A549 (cell line): ENCODE measurements around the gene SUGP1. TPM values are rescaled to one million over a fixed set of nuclear protein-coding genes. Genes with fewer than 3 reads are reported as not detected.

Experiments used
- ATAC-seq, 2 experiments: fragments of 200-7000 bp in 1 of 2; fragments of >200 bp in 1 of 2; cut with Nextera tagmentation in 1 of 2; cut with Tn5 transposase in 1 of 2; 3 replicates each; pipeline versions ENCODE4 v1.8.0 to v1.9.1; 2018 to 2020; ENCODE audit warnings: mild to moderate bottlenecking in 1 of 2, moderate library complexity in 1 of 2
- CTCF ChIA-PET: fragments of 300-600 bp; sonication (Branson Sonifier 250); formaldehyde crosslinking; extraction: SDS; loops from one replicate; lab custom pipeline; 2021; ENCODE audit warnings: antibody characterized with exemption, inconsistent platforms; lab: Yijun Ruan, JAX
- POLR2A ChIA-PET: fragments of 350-600 bp; formaldehyde crosslinking; extraction: SDS; loops from one replicate; lab custom pipeline; 2021; ENCODE audit warnings: antibody characterized with exemption, inconsistent platforms; lab: Yijun Ruan, JAX
- DNase-seq, 2 experiments: peaks; one replicate each; pipeline versions ENCODE4 v3.0.0 to v3.0.0-alpha.2; 2011 to 2016; ENCODE audit warnings: low read depth in 1 of 2, low spot score in 1 of 2
- FAIRE-seq: peaks from 2 replicates; lab custom pipeline; 2011; peaks lifted over from hg19 to GRCh38; lab: Jason Lieb, UNC
- H3K27ac ChIP-seq, 2 experiments: fragments of >200 bp; sonication (Bioruptor Twin); formaldehyde crosslinking; 3 replicates each; pipeline ENCODE4 v1.5.1; 2016 to 2017
- H3K4me1 ChIP-seq: fragments of >200 bp; sonication (Bioruptor Twin); formaldehyde crosslinking; 3 replicates; pipeline ENCODE4 v1.6.1; 2016
- H3K4me2 ChIP-seq: fragments of >200 bp; sonication (Bioruptor Twin); formaldehyde crosslinking; 3 replicates; pipeline ENCODE4 v1.6.1; 2016
- H3K4me3 ChIP-seq: fragments of >200 bp; sonication (Bioruptor Twin); formaldehyde crosslinking; 3 replicates; pipeline ENCODE4 v1.5.1; 2016
- H3K9me3 ChIP-seq: fragments of >200 bp; sonication (Bioruptor Twin); formaldehyde crosslinking; 3 replicates; pipeline ENCODE4 v1.6.1; 2016
- ATOH8 ChIP-seq: fragments of 250-450 bp; sonication (Bioruptor Pico); IDR thresholded peaks from 2 replicates; pipeline ENCODE4 v1.5.0; 2020; ENCODE audit warnings: low read depth, mild to moderate bottlenecking, moderate library complexity
- BHLHE40 ChIP-seq: IDR thresholded peaks from 2 replicates; pipeline ENCODE4 v1.6.1; 2012; ENCODE audit warnings: low read depth, low read length, inconsistent platforms
- CBX2 ChIP-seq: fragments of 200-600 bp; sonication (generic); IDR thresholded peaks from 2 replicates; pipeline ENCODE4 v1.6.1; 2016; ENCODE audit warnings: low read depth, mild to moderate bottlenecking, borderline replicate concordance
- CBX8 ChIP-seq: fragments of 200-600 bp; sonication (generic); IDR thresholded peaks from 2 replicates; pipeline ENCODE4 v1.6.1; 2016
- EHF ChIP-seq: fragments of 250-450 bp; sonication (Bioruptor Pico); IDR thresholded peaks from 2 replicates; pipeline ENCODE4 v1.5.0; 2020; ENCODE audit warnings: mild to moderate bottlenecking
- EP300 ChIP-seq, 2 experiments: fragments of >200 bp; sonication (Bioruptor Twin); formaldehyde crosslinking; IDR thresholded peaks; 2 replicates in 1 of 2; 3 replicates in 1 of 2; pipeline ENCODE4 v1.6.1; 2016 to 2017
- ESRRA ChIP-seq: fragments of 150-350 bp; IDR thresholded peaks from 2 replicates; pipeline ENCODE4 v1.6.1; 2014; ENCODE audit warnings: mild to moderate bottlenecking, low read length, borderline replicate concordance
- FOSB ChIP-seq: fragments of 250-450 bp; sonication (Bioruptor Pico); IDR thresholded peaks from 2 replicates; pipeline ENCODE4 v1.5.0; 2020; ENCODE audit warnings: mild to moderate bottlenecking, moderate library complexity
- FOSL2 ChIP-seq, 2 experiments: fragments of 450-650 bp in 1 of 2; fragments of >200 bp in 1 of 2; sonication (Bioruptor Twin) in 1 of 2; formaldehyde crosslinking; IDR thresholded peaks; 2 replicates each; pipeline versions ENCODE4 v1.5.0 to v1.6.1; 2016 to 2020; ENCODE audit warnings: mild to moderate bottlenecking in 1 of 2, moderate library complexity in 1 of 2
- FOXS1 ChIP-seq: fragments of 250-450 bp; sonication (Bioruptor Pico); IDR thresholded peaks from 2 replicates; pipeline ENCODE4 v1.5.0; 2020; ENCODE audit warnings: mild to moderate bottlenecking, moderate library complexity
- HEYL ChIP-seq: fragments of 250-450 bp; sonication (Bioruptor Pico); IDR thresholded peaks from 2 replicates; pipeline ENCODE4 v1.8.0; 2021; ENCODE audit warnings: mild to moderate bottlenecking, moderate library complexity
- HMGXB4 ChIP-seq: fragments of 250-450 bp; sonication (Bioruptor Pico); IDR thresholded peaks from 2 replicates; pipeline ENCODE4 v1.5.0; 2021; ENCODE audit warnings: mild to moderate bottlenecking, moderate library complexity, borderline replicate concordance
- HOXA7 ChIP-seq: fragments of 250-450 bp; sonication (Bioruptor Pico); IDR thresholded peaks from 2 replicates; pipeline ENCODE4 v1.5.0; 2020; ENCODE audit warnings: mild to moderate bottlenecking, moderate library complexity
- HOXB13 ChIP-seq: fragments of 250-450 bp; sonication (Bioruptor Pico); IDR thresholded peaks from 2 replicates; pipeline ENCODE4 v1.5.0; 2020; ENCODE audit warnings: low read depth, mild to moderate bottlenecking, moderate library complexity
- HOXB5 ChIP-seq: fragments of 250-450 bp; sonication (Bioruptor Pico); IDR thresholded peaks from 2 replicates; pipeline ENCODE4 v1.5.0; 2020; ENCODE audit warnings: mild to moderate bottlenecking, moderate library complexity
- JUNB ChIP-seq: fragments of >200 bp; sonication (Bioruptor Twin); formaldehyde crosslinking; IDR thresholded peaks from 2 replicates; pipeline ENCODE4 v1.6.1; 2016
- KDM1A ChIP-seq: fragments of 200-600 bp; sonication (generic); IDR thresholded peaks from 2 replicates; pipeline ENCODE4 v1.6.1; 2016; ENCODE audit warnings: low read depth, mild to moderate bottlenecking
- MAX ChIP-seq: IDR thresholded peaks from 2 replicates; pipeline ENCODE4 v1.6.1; 2012
- MYC ChIP-seq: IDR thresholded peaks from 2 replicates; pipeline ENCODE4 v1.6.1; 2012; ENCODE audit warnings: mild to moderate bottlenecking, inconsistent platforms, low read length, improper control_type of control experiment, borderline replicate concordance
- NFE2L2 ChIP-seq: fragments of 150-350 bp; conservative IDR thresholded peaks from 2 replicates; pipeline ENCODE4 v1.6.1; 2014; ENCODE audit warnings: low read length
- NR3C1 ChIP-seq: fragments of >200 bp; sonication (Bioruptor Twin); formaldehyde crosslinking; IDR thresholded peaks from 3 replicates; pipeline ENCODE4 v1.6.1; 2017
- POLR2A ChIP-seq: IDR thresholded peaks from 2 replicates; pipeline ENCODE4 v1.6.1; 2012; ENCODE audit warnings: mild to moderate bottlenecking, low read length
- RAD21 ChIP-seq, 2 experiments: fragments of >200 bp in 1 of 2; sonication (Bioruptor Twin) in 1 of 2; formaldehyde crosslinking in 1 of 2; IDR thresholded peaks in 1 of 2; conservative IDR thresholded peaks in 1 of 2; 2 replicates in 1 of 2; 3 replicates in 1 of 2; pipeline ENCODE4 v1.6.1; 2012 to 2018; ENCODE audit warnings: inconsistent platforms in 1 of 2
- RARB ChIP-seq: fragments of 250-450 bp; sonication (Bioruptor Pico); IDR thresholded peaks from 2 replicates; pipeline ENCODE4 v1.8.0; 2021; ENCODE audit warnings: mild to moderate bottlenecking, moderate library complexity
- RCOR1 ChIP-seq: fragments of 150-350 bp; IDR thresholded peaks from 2 replicates; pipeline ENCODE4 v1.6.1; 2014; ENCODE audit warnings: antibody characterized with exemption, low read length, low read depth
- RFX5 ChIP-seq: fragments of 450-650 bp; IDR thresholded peaks from 2 replicates; pipeline ENCODE4 v1.7.1; 2014; ENCODE audit warnings: antibody characterized with exemption, mild to moderate bottlenecking, moderate library complexity
- TP53 ChIP-seq: fragments of 250-450 bp; sonication (Bioruptor Pico); IDR thresholded peaks from 2 replicates; pipeline ENCODE4 v1.5.0; 2021; ENCODE audit warnings: mild to moderate bottlenecking, moderate library complexity
- ZSCAN20 ChIP-seq: fragments of 250-450 bp; sonication (Bioruptor Pico); IDR thresholded peaks from 2 replicates; pipeline ENCODE4 v1.8.0; 2022; ENCODE audit warnings: mild to moderate bottlenecking, moderate library complexity
- WGBS: methylation state at CpG from one replicate; pipeline ENCODE4 v1.1.6; 2017; ENCODE audit errors: missing lambda C conversion rate; 5-methylcytosine and 5-hydroxymethylcytosine counted together
- polyA plus RNA-seq, 4 experiments: library from polyadenylated mRNA; depleted of rRNA in 3 of 4; stranded (reverse); fragments of >200 nt; fragmentation: RNase III in 1 of 4; extraction: RNeasy Plus Mini Kit Qiagen cat#74134 plus additional on column Dnase treatment in 1 of 4; gene quantifications; 2 replicates in 3 of 4; 3 replicates in 1 of 4; pipeline ENCODE4 v1.2.3, GENCODE V29; 2011 to 2017
- TF ChIP-seq, protein P1 (sequence below): fragments of >200 bp; sonication (Bioruptor Twin); formaldehyde crosslinking; IDR thresholded peaks from 3 replicates; pipeline ENCODE4 v1.5.1; 2016

The SUGP1 gene
- polyA plus RNA-seq, 2 of the 4 experiments (the other 2 are of a cell fraction): 21.9 to 30.0 TPM

GRCh38 chr19:19305066-19305465, 15.2 kb downstream of the SUGP1 start:
- Histone ChIP-seq H3K4me1 (no peaks in the 10 kb centered on the region), H3K4me2 (no peak overlapping the region), H3K4me3 (no peak overlapping the region), H3K9me3 (no peaks in the 10 kb centered on the region), H3K27ac (no peak overlapping the region)
- FAIRE-seq (no peak), DNase-seq (no peak), ATAC-seq (no peak)
- ChIA-PET CTCF (interaction anchor here (0.8 kb wide), 1 partner anchor 38 kb away, joined by 3 read pairs; no protein-coding TSS in a partner anchor), POLR2A (no interaction called here)
- 83% methylated on average over 5 of the region's 10 CpGs for WGBS
- TF ChIP-seq RFX5 (no peak), FOSB (CRISPR knock-in tag) (no peak), EP300 (IDR thresholded peaks at IDR 0.05) (no peak), BHLHE40 (no peak), RAD21 (conservative IDR thresholded peaks at IDR 0.05 in 1 of 2, IDR thresholded peaks at IDR 0.05 in 1 of 2) (no peak), HOXB5 (CRISPR knock-in tag) (no peak), HOXA7 (CRISPR knock-in tag) (no peak), MYC (no peak), RARB (CRISPR knock-in tag) (no peak), CBX2 (no peak), FOXS1 (CRISPR knock-in tag) (no peak), ATOH8 (CRISPR knock-in tag) (no peak), HOXB13 (CRISPR knock-in tag) (no peak), TP53 (CRISPR knock-in tag) (no peak), HMGXB4 (CRISPR knock-in tag) (no peak)

DNA sequence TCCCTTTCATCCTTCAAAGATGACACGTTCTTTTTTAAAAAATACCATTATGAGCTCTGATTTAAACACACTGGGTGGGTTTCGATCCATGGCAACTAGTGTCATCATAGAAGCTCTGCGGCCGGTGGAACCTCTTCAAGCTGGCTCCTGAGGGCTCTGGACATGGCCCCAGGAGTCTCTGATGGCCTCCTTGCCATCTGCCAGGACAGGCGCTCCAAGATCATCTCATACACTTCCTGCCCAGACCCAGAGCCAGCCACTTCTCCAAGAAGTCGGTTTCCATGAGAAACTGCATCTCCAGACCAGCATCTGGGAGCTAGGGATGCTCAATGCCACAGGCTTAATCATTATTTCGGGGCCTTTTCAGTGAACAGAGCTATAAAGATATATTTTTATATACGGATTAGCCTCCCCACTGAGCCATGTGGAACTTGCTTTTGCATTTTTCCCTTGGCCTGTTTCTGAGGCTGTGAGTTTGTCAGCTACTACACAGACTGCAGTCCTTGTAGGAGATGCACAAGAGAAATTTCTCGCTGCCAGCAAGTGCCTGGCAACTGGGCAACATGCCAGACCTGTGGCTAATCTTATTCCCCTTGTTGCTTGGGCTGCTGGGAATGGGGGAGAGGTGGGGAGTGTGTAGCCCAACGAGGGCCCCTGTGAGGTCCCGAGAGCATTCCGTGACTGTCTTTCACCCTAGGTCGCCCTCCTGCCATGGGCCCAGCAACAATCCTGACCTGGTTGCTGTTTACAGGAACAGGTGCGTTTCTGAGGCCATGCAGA, 15.9 kb downstream of the SUGP1 start:
- CTCF ChIA-PET: interaction anchor here (1.0 to 2.3 kb wide), 2 partner anchors 39 to 158 kb away, joined by 4 to 7 read pairs; no protein-coding TSS in a partner anchor
- H3K4me3 ChIP-seq: no peak overlapping the region
- TF ChIP-seq HOXB5 (CRISPR knock-in tag): no peak
- no peak for TF ChIP-seq EP300 (IDR thresholded peaks at IDR 0.05)
- no peak for TF ChIP-seq FOXS1 (CRISPR knock-in tag)
- TF ChIP-seq NR3C1: no peak
- TF ChIP-seq, all 56 proteins: peak for 0
- no peak for FAIRE-seq
- DNase-seq: no peak
- no peak overlapping the region for H3K4me2 ChIP-seq
- no peaks in the 10 kb centered on the region for H3K9me3 ChIP-seq
- ATAC-seq: no peak
- WGBS: 91% methylated on average over 7 of the region's 14 CpGs
- POLR2A ChIA-PET: no interaction called here
- no peak overlapping the region for H3K27ac ChIP-seq
- no peaks in the 10 kb centered on the region for H3K4me1 ChIP-seq

DNA sequence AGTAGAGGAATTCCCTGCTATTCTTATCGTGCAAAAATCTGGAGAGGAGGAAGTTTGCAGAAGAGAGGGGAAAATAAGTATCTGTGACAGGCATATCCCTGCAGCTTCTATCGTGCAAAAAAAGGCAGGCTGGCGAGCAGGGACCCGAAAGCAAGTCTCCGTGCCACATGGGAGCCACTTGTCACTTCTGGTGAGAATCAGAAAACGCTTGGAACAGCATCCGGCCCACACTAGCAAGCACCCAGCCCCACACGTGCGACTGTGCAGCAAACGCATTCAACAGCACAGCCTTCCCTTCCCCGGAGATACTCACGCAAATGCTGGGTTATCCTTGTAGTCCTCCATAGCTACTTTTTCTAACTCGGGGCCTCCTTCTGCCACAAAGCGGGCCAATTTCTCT, 16.9 kb downstream of the SUGP1 start:
- Histone ChIP-seq H3K27ac (no peak overlapping the region), H3K4me1 (no peaks in the 10 kb centered on the region), H3K9me3 (no peaks in the 10 kb centered on the region), H3K4me2 (no peak overlapping the region), H3K4me3 (no peak overlapping the region)
- WGBS: 92% methylated on average over 14 of the region's 14 CpGs
- TF ChIP-seq MAX (no peak), ESRRA (no peak), POLR2A (no peak), ZSCAN20 (CRISPR knock-in tag) (no peak), CBX8 (no peak), HEYL (no peak), JUNB (no peak), FOSB (CRISPR knock-in tag) (no peak), HOXB5 (CRISPR knock-in tag) (no peak), NFE2L2 (no peak), EHF (CRISPR knock-in tag) (no peak), KDM1A (no peak), CBX2 (no peak), FOSL2 (IDR thresholded peaks at IDR 0.05) (no peak), FOSL2 (CRISPR knock-in tag; IDR thresholded peaks at IDR 0.05) (no peak), RCOR1 (no peak)
- TF ChIP-seq, protein P1, sequence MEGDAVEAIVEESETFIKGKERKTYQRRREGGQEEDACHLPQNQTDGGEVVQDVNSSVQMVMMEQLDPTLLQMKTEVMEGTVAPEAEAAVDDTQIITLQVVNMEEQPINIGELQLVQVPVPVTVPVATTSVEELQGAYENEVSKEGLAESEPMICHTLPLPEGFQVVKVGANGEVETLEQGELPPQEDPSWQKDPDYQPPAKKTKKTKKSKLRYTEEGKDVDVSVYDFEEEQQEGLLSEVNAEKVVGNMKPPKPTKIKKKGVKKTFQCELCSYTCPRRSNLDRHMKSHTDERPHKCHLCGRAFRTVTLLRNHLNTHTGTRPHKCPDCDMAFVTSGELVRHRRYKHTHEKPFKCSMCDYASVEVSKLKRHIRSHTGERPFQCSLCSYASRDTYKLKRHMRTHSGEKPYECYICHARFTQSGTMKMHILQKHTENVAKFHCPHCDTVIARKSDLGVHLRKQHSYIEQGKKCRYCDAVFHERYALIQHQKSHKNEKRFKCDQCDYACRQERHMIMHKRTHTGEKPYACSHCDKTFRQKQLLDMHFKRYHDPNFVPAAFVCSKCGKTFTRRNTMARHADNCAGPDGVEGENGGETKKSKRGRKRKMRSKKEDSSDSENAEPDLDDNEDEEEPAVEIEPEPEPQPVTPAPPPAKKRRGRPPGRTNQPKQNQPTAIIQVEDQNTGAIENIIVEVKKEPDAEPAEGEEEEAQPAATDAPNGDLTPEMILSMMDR: no peak
- ATAC-seq (no peak), FAIRE-seq (no peak), DNase-seq (no peak)
- CTCF ChIA-PET: interaction anchor here (0.6 to 2.3 kb wide), 2 partner anchors 29 to 40 kb away, joined by 3 to 7 read pairs; no protein-coding TSS in a partner anchor
- POLR2A ChIA-PET: no interaction called here
